Measurements from ENCODE around the gene SCP2D1. TPM values are rescaled to one million over a fixed set of nuclear protein-coding genes. Genes with fewer than 3 reads are reported as not detected.

Gene SCP2D1
- total RNA-seq, 2 donors from 2014 or later: not detected

- Histone ChIP-seq H3K4me3 (ENCODE audit: low read length) (no peak overlapping the region), H3K27me3 (ENCODE audit: control insufficient read depth, insufficient read depth, low read length, poor library complexity, severe bottlenecking) (no peaks in the 10 kb centered on the region), H3K9ac (ENCODE audit: extremely low read depth, low read length, poor library complexity, severe bottlenecking) (no peak overlapping the region), H3K9me3 (ENCODE audit: control insufficient read depth, low read length) (no peaks in the 10 kb centered on the region), H3K4me1 (ENCODE audit: control insufficient read depth, insufficient read depth, low read length) (peaks cover 2% of the 10 kb centered on the region), H3K36me3 (ENCODE audit: control insufficient read depth, insufficient read depth, low read length) (no peaks in the 10 kb centered on the region), H3K27ac (ENCODE audit: low read depth, low read length) (no peak overlapping the region)
- Mint-ChIP-seq H3K4me3 (no peak overlapping the region), H3K27me3 (ENCODE audit: insufficient read depth) (no peaks in the 10 kb centered on the region), H3K9me3 (no peaks in the 10 kb centered on the region), H3K36me3 (ENCODE audit: low read depth) (no peaks in the 10 kb centered on the region), H3K4me1 (peaks cover 4% of the 10 kb centered on the region), H3K27ac (no peak overlapping the region)
- WGBS, 2 experiments (ENCODE audit: insufficient coverage in 1 of 2, insufficient read length in 1 of 2): 77 to 83% methylated on average over 1 to 3 of the region's 3 CpGs
- no peak for TF ChIP-seq CTCF (conservative IDR thresholded peaks at IDR 0.05)
- DNase-seq: no peak
These were observed 4.9 kb upstream of the SCP2D1 start for GRCh38 chr20:18808712-18809111.

GRCh38 chr20:18811186-18811585 is 2.4 kb upstream of the SCP2D1 start:
- Mint-ChIP-seq H3K36me3 (ENCODE audit: low read depth) (no peaks in the 10 kb centered on the region), H3K4me1 (peaks cover 4% of the 10 kb centered on the region), H3K27ac (no peak overlapping the region), H3K9me3 (no peaks in the 10 kb centered on the region), H3K27me3 (ENCODE audit: insufficient read depth) (peaks cover 6% of the 10 kb centered on the region), H3K4me3 (no peak overlapping the region)
- Histone ChIP-seq H3K27ac (ENCODE audit: low read depth, low read length) (no peak overlapping the region), H3K9me3 (ENCODE audit: control insufficient read depth, low read length) (no peaks in the 10 kb centered on the region), H3K9ac (ENCODE audit: extremely low read depth, low read length, poor library complexity, severe bottlenecking) (no peak overlapping the region), H3K36me3 (ENCODE audit: control insufficient read depth, insufficient read depth, low read length) (no peaks in the 10 kb centered on the region), H3K27me3 (ENCODE audit: control insufficient read depth, insufficient read depth, low read length, poor library complexity, severe bottlenecking) (no peaks in the 10 kb centered on the region), H3K4me3 (ENCODE audit: low read length) (no peak overlapping the region), H3K4me1 (ENCODE audit: control insufficient read depth, insufficient read depth, low read length) (peaks cover 3% of the 10 kb centered on the region)
- no peak for TF ChIP-seq CTCF (conservative IDR thresholded peaks at IDR 0.05)
- WGBS, 2 experiments (ENCODE audit: insufficient coverage in 1 of 2, insufficient read length in 1 of 2): 95% methylated on average over 5 to 6 of the region's 6 CpGs
- DNase-seq: no peak

- Mint-ChIP-seq H3K9me3 (no peaks in the 10 kb centered on the region), H3K4me3 (no peak overlapping the region), H3K27me3 (ENCODE audit: insufficient read depth) (peaks cover 6% of the 10 kb centered on the region), H3K4me1 (peaks cover 4% of the 10 kb centered on the region), H3K36me3 (ENCODE audit: low read depth) (no peaks in the 10 kb centered on the region), H3K27ac (no peak overlapping the region)
- Histone ChIP-seq H3K9ac (ENCODE audit: extremely low read depth, low read length, poor library complexity, severe bottlenecking) (no peak overlapping the region), H3K36me3 (ENCODE audit: control insufficient read depth, insufficient read depth, low read length) (no peaks in the 10 kb centered on the region), H3K27ac (ENCODE audit: low read depth, low read length) (no peak overlapping the region), H3K4me3 (ENCODE audit: low read length) (no peak overlapping the region), H3K27me3 (ENCODE audit: control insufficient read depth, insufficient read depth, low read length, poor library complexity, severe bottlenecking) (no peaks in the 10 kb centered on the region), H3K9me3 (ENCODE audit: control insufficient read depth, low read length) (no peaks in the 10 kb centered on the region), H3K4me1 (ENCODE audit: control insufficient read depth, insufficient read depth, low read length) (peaks cover 3% of the 10 kb centered on the region)
- 0 to 62% methylated on average over 1 to 3 of the region's 3 CpGs for WGBS, 2 experiments (ENCODE audit: insufficient coverage in 1 of 2, insufficient read length in 1 of 2)
- TF ChIP-seq CTCF (conservative IDR thresholded peaks at IDR 0.05): no peak
- DNase-seq: no peak
These were observed 1.7 kb upstream of the SCP2D1 start for GRCh38 chr20:18811904-18812303.

All from endodermal cell (in vitro differentiated cells).